Endodermal cell (in vitro differentiated cells): ENCODE data around the gene SLC9C1. TPM values are rescaled to one million over a fixed set of nuclear protein-coding genes. Genes with fewer than 3 reads are reported as not detected.

ENCODE experiments used
- DNase-seq: peaks from one replicate; pipeline ENCODE4 v3.0.0-alpha.2; 2017
- H3K27ac ChIP-seq: 2 replicates; pipeline ENCODE4 v1.5.1; 2013; ENCODE audit warnings: mild to moderate bottlenecking, low read depth, low read length, moderate library complexity
- H3K27me3 ChIP-seq: 2 replicates; pipeline ENCODE4 v1.6.1; 2013; ENCODE audit warnings: mild to moderate bottlenecking, low read length, moderate library complexity; ENCODE audit not compliant: insufficient read depth, control insufficient read depth, poor library complexity, severe bottlenecking
- H3K36me3 ChIP-seq: 2 replicates; pipeline ENCODE4 v1.7.0; 2013; ENCODE audit warnings: mild to moderate bottlenecking, low read length, moderate library complexity; ENCODE audit not compliant: control insufficient read depth, insufficient read depth
- H3K4me1 ChIP-seq: one replicate; pipeline ENCODE4 v1.7.0; 2013; ENCODE audit warnings: low read length; ENCODE audit not compliant: control insufficient read depth, insufficient read depth
- H3K4me3 ChIP-seq: 2 replicates; pipeline ENCODE4 v1.5.1; 2013; ENCODE audit warnings: mild to moderate bottlenecking, low read length, moderate library complexity
- H3K9ac ChIP-seq: 2 replicates; pipeline ENCODE4 v1.6.1; 2013; ENCODE audit warnings: mild to moderate bottlenecking, low read length, moderate library complexity; ENCODE audit not compliant: poor library complexity, severe bottlenecking; ENCODE audit errors: extremely low read depth
- H3K9me3 ChIP-seq: 2 replicates; pipeline ENCODE4 v1.6.1; 2013; ENCODE audit warnings: mild to moderate bottlenecking, low read length, moderate library complexity; ENCODE audit not compliant: control insufficient read depth
- H3K27ac Mint-ChIP-seq: 2 replicates; pipeline ENCODE4 v1.8.0; 2020; ENCODE audit warnings: mixed read lengths
- H3K27me3 Mint-ChIP-seq: 2 replicates; pipeline ENCODE4 v1.8.0; 2021; ENCODE audit warnings: mild to moderate bottlenecking, mixed read lengths; ENCODE audit not compliant: insufficient read depth
- H3K36me3 Mint-ChIP-seq: 2 replicates; pipeline ENCODE4 v1.8.0; 2020; ENCODE audit warnings: low read depth, mixed read lengths
- H3K4me1 Mint-ChIP-seq: 2 replicates; pipeline ENCODE4 v1.8.0; 2020; ENCODE audit warnings: mixed read lengths
- H3K4me3 Mint-ChIP-seq: 2 replicates; pipeline ENCODE4 v1.8.0; 2020; ENCODE audit warnings: mild to moderate bottlenecking, moderate library complexity, mixed read lengths
- H3K9me3 Mint-ChIP-seq: 2 replicates; pipeline ENCODE4 v1.8.0; 2020; ENCODE audit warnings: mild to moderate bottlenecking, mixed read lengths
- CTCF ChIP-seq: fragments of 200-600 bp; sonication (generic); conservative IDR thresholded peaks from 2 replicates; pipeline ENCODE4 v1.5.0; 2021; ENCODE audit warnings: antibody characterized with exemption, mild to moderate bottlenecking
- WGBS, 2 experiments: methylation state at CpG; one replicate each; pipeline versions ENCODE4 v1.1.5 to v1.1.7; 2013; ENCODE audit warnings: missing lambda C conversion rate in 2 of 2, mixed read lengths in 1 of 2; ENCODE audit not compliant: insufficient coverage in 1 of 2, insufficient read length in 1 of 2; 5-methylcytosine and 5-hydroxymethylcytosine counted together
- total RNA-seq, 2 donors: library from RNA; stranded (reverse); fragmentation: NEBNext Ultra II Directional in 1 of 2; extraction: Animal tissue kit (Norgen Biotek cat#: 25700) in 1 of 2; gene quantifications; 2 replicates in 1 of 2; 3 replicates in 1 of 2; pipeline ENCODE4 v1.2.1, GENCODE V29; 2021

Gene SLC9C1
- total RNA-seq, 2 donors from 2014 or later, result 0.24 to 0.66 TPM

- Mint-ChIP-seq H3K27me3 (no peaks in the 10 kb centered on the region), H3K36me3 (peaks cover 2% of the 10 kb centered on the region), H3K9me3 (peaks cover 11% of the 10 kb centered on the region), H3K27ac (no peak overlapping the region), H3K4me1 (no peaks in the 10 kb centered on the region), H3K4me3 (no peak overlapping the region)
- Histone ChIP-seq H3K36me3 (no peaks in the 10 kb centered on the region), H3K27me3 (no peaks in the 10 kb centered on the region), H3K9ac (no peak overlapping the region), H3K4me1 (no peaks in the 10 kb centered on the region), H3K27ac (no peak overlapping the region), H3K9me3 (peaks cover 13% of the 10 kb centered on the region), H3K4me3 (no peak overlapping the region)
- 89 to 94% methylated on average over 1 of the region's 1 CpG for WGBS, 2 experiments
- DNase-seq, result no peak
- TF ChIP-seq CTCF, result no peak
Measured at GRCh38 chr3:112230033-112230432, 64.0 kb downstream of the SLC9C1 start.

- 100% methylated on average over 1 of the region's 1 CpG; no CpG with 5 or more reads in 1 of the 2 experiments for WGBS, 2 experiments
Measured at GRCh38 chr3:112228786-112229185, 65.2 kb downstream of the SLC9C1 start.

GRCh38 chr3:112200317-112200666 lies 93.7 kb downstream of the SLC9C1 start:
- TF ChIP-seq CTCF, result no peak
- Histone ChIP-seq H3K9me3 (no peaks in the 10 kb centered on the region), H3K27ac (no peak overlapping the region), H3K4me3 (no peak overlapping the region), H3K27me3 (no peaks in the 10 kb centered on the region), H3K4me1 (no peaks in the 10 kb centered on the region), H3K9ac (no peak overlapping the region), H3K36me3 (no peaks in the 10 kb centered on the region)
- Mint-ChIP-seq H3K36me3 (peaks cover 2% of the 10 kb centered on the region), H3K27me3 (no peaks in the 10 kb centered on the region), H3K9me3 (no peaks in the 10 kb centered on the region), H3K4me1 (no peaks in the 10 kb centered on the region), H3K27ac (no peak overlapping the region), H3K4me3 (no peak overlapping the region)
- WGBS, 2 experiments, result 90% methylated on average over 2 of the region's 3 CpGs; no CpG with 5 or more reads in 1 of the 2 experiments
- DNase-seq, result no peak

More at GRCh38 chr3:112228786-112229185, 65.2 kb downstream of the SLC9C1 start:
- Histone ChIP-seq H3K27ac (no peak overlapping the region), H3K9me3 (peaks cover 21% of the 10 kb centered on the region), H3K9ac (no peak overlapping the region), H3K36me3 (no peaks in the 10 kb centered on the region), H3K4me3 (no peak overlapping the region), H3K4me1 (no peaks in the 10 kb centered on the region), H3K27me3 (no peaks in the 10 kb centered on the region)
- Mint-ChIP-seq H3K27ac (no peak overlapping the region), H3K4me3 (no peak overlapping the region), H3K27me3 (no peaks in the 10 kb centered on the region), H3K4me1 (no peaks in the 10 kb centered on the region), H3K9me3 (peaks cover 12% of the 10 kb centered on the region), H3K36me3 (peaks cover 2% of the 10 kb centered on the region)
- no peak for DNase-seq
- no peak for TF ChIP-seq CTCF
